NCI-H1092 (cell line): ENCODE measurements around the gene MIA.
"Not testable (repeated sequence)": the region's sequence is repeated elsewhere in the genome, so short reads cannot be mapped to it uniquely, and the experiment has no call there.

ENCODE experiments used
- DNase-seq: peaks from one replicate; lab custom pipeline; 2025; lab: John Stamatoyannopoulos, UW

Gene MIA

GRCh38 chr19:40774916-40775631 is at the start of gene MIA:
Gene MIA, plus strand, starts transcription at chr19:40775521. Its CDS starts 22 bp downstream, at chr19:40775543.
- no peak for DNase-seq

DNA sequence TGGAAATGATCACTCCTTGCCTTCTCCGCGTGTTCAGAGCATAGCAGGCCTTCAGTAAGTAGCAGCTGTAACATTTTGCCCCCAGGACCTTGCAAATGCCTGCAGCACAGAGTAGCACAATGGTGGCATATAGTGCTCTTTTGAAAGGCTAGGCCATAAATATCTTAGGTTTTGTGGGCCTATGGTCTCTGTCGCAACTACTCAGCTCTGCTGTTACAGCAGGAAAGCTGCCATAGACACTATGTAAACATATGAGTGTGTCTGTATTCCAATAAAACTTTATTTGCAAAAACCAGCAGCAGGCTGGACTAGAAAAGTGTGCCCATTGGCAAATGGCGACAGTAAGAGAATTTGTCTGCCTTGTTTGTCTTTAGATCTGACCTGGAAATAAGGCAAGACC is 49.0 kb upstream of the MIA start:
- no peak for DNase-seq

GRCh38 chr19:40730065-40730464 is 45.3 kb upstream of the MIA start:
- not testable (repeated sequence) for DNase-seq

DNA sequence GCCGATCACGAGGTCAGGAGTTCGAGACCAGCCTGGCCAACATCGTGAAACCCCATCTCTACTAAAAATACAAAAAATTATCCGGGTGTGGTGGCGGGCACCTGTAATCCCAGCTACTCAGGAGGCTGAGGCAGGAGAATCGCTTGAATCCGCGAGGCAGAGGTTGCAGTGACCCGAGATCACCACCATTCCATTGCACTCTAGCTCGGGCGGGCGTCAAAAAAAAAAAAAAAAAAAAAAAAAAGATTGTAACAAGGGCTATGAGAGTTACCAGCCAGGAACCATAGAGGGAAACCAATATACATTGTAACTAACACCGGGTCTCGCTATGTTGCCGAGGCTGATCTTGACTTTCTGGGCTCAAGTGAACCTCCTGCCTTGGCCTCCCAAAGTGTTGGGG is 43.0 kb upstream of the MIA start:
- not testable (repeated sequence) for DNase-seq

GRCh38 chr19:40733149-40733548 is 42.2 kb upstream of the MIA start:
- no peak for DNase-seq

DNA sequence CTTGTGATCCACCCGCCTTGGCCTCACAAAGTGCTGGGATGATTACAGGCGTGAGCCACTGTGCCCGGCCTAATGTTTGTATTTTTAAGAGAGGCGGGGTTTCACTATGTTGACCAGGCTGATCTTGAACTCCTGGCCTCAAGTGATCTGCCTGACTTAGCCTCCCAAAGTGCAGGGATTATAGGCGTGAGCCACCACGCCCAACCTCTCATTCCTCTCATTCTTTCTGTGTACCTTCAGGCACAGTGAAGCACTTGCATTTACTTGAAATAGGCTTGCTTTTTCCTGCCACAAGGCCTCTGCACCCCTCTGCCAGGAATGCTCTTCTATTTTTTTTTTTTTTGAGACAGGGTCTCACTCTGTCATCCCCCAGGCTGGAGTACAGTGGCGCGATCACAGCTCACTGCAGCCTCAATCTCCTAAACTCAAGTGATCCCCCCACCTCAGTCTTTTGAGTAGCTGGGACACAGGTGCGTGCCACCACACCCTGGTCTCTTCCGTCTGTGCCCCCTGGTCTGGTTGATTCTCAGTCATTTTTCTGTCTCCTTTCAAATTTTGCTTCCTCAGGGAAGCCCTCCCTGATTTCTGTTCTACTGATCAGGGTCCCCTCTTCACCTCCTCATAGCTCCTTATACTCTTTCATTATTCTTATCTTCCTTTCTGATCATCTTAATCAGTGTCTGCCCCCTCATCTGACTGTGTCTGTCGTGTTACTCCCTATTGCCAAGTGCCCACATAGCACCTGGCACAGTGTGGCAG is 40.1 kb upstream of the MIA start:
- no peak for DNase-seq

GRCh38 chr19:40736661-40737060 is 38.7 kb upstream of the MIA start:
- no peak for DNase-seq

DNA sequence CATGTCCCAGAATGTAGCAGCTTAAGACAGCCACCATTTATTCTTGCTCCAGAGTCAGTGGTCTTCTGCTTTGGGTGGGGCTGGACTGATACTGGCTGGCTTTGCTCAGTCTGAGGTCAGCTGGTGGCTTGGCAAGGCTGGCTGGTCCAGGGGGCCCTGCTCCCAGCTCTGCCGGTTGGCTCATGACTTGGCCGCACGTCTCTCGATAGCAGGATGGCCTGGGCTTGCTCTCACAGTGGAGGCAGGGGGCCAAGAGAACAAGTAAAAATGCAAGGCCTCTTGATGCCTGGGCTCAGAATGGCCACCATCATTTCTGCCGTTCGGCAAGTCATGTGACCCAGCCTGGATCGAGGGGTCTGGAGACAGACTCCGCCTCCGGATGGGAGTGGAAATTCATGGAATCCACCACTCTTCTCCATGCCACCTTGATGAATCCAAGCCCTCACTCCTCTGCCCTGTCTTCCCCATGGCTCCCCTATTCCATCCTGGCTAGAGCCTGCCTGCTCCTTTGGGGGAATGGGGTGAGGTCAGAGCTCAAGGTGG is 38.1 kb upstream of the MIA start:
- no peak for DNase-seq

- DNase-seq = no peak
Measured at GRCh38 chr19:40739030-40739839, 36.1 kb upstream of the MIA start.

DNA sequence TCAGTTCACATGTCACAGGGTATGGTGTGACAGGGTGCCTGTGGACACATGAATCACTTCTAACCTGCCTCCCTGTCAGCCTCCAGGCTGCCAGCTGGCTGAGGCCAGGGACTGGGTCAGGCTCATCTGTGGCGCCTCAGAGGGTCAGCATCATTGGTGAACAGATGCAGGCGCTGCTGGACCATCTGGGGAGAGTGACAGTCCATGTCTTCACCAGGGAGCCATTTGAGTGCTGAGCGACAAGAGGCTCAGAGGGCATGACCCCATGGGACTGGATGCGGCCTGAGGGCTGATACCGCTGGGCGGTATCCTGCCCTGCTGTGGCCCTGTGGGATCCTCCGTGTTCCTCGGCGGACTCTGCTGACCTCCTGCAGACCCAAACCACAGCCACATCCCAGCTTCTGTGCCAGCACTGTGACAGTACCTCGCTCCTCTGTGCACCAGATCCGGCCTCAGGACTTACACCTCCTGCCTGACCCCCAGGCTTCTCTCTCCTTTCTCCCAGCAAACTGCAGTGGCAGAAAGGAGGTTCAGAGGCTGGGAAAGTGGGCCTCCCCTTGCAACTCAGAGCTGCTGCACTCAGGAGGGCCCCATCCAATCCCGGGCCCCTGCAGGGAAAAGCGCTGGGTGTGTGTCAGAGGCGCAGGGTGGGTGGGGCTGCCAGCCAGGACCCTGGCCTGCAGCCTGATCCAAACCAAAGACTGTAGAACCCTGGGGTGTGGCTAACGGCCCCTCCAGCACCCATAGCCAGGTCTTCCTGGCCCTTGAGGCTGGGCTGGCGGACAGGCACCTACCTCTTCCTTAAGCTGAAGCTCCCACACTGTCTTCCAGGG is 35.2 kb upstream of the MIA start:
- DNase-seq = no peak

DNA sequence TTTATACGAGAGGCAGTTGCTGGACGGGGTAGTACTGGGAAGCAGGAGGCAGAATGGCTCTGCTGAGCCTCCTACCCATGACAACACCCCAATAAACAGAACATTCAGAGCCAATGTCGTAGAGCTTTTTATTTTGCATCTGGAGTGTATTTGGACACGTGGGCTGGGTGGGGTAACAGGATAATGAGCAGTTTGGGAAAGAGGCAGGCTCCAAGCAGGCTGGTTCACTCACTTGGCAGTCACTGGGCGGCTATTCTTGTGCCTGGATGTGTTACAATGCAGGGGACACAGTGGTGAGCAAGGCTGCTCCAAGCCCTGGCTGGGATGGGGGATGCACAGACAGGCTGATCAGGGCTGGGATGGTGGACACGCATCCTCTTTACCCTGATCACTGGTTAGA is 34.6 kb upstream of the MIA start:
- DNase-seq = no peak

- DNase-seq = no peak
Measured at GRCh38 chr19:40741527-40742390, 33.6 kb upstream of the MIA start.

- no peak for DNase-seq
Measured at GRCh38 chr19:40742477-40742876, 32.8 kb upstream of the MIA start.

GRCh38 chr19:40742886-40743285 is 32.4 kb upstream of the MIA start:
- no peak for DNase-seq

DNA sequence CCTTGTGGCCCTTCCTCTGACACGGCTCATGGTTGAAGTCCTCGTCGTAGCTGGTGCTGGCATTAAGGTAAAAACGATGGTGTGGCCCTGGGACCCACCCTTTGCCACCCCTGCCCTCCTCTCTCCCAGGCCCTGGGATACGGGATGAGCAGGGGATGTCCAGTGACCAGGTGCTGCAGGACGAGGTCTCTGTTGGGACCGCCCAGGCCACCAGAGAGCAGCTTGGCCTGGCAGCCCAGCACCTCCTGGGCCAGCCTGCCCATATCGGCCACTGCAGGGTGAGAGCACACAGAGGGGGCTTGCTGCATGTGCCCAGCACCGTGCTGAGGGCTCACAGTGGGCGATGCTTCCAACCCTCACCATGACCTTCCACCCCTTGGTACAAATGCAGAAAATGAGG is 31.4 kb upstream of the MIA start:
- DNase-seq = no peak

DNA sequence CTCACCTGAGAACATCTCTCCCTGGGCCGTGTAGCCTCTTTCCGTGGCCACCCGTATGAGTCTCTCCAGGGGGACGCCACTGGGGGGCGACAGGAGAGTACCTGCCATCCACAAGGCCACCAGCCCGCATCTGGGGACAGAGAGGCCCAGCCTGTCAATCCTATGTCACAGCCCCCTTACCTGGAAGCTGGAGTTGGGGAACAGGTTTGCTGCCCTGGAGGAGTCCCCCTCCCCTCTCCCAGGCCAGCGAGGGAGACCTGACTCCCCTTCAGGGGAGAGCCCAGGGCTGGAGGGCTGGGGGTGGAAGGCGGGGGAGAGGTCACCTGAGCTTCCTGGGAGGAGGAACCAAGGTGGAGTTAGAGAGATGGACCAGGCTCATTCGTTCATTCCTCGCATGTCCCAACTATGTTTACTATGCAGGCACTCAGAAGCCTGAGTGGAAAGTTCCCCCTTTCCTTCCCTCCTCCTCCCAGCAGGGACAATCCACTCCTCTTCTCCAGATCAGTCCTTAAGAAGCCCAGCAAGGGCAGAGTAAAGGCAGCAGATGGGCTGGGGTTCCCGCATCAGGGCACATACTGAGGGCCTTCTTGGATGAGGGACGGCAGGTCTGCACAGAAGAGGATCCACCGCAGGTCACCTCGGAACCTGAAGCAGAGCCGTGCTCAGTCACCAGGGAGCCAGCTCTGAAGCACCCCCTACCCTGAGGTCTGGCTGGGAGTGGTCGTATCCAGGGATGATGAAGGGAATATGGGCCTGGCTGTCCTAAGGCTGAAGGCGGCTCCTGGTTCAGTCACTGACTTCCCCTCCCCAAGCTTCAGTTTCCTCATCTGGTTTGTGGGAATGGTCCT is 30.5 kb upstream of the MIA start:
- no peak for DNase-seq

GRCh38 chr19:40745402-40745780 is 29.9 kb upstream of the MIA start:
- DNase-seq = no peak

- DNase-seq = no peak
Measured at GRCh38 chr19:40747536-40747935, 27.8 kb upstream of the MIA start.

- peak; percentile 99 for DNase-seq
Measured at GRCh38 chr19:40750058-40750873, 25.1 kb upstream of the MIA start, which contains the start of gene ACTMAP. Gene ACTMAP, minus strand, starts transcription at chr19:40750477. Its CDS starts 674 bp downstream, at chr19:40749803.
